ENCODE results near the gene TTLL5. TPM values are rescaled to one million over a fixed set of nuclear protein-coding genes. Genes with fewer than 3 reads are reported as not detected.

Gene TTLL5
- total RNA-seq, 1 donor from 2014 or later: 45.2 TPM

GRCh38 chr14:75928690-75929181 lies 267.7 kb downstream of the TTLL5 start:
- no peak for DNase-seq (ENCODE audit: low spot score in 2 of 2, unreplicated experiment in 2 of 2)
- peak overlapping the region; percentile 76 for H3K27ac Mint-ChIP-seq
- peak overlapping the region; percentile 38 for H3K4me3 Mint-ChIP-seq
- peaks cover 9% of the 10 kb centered on the region for H3K4me1 Mint-ChIP-seq
- TF ChIP-seq CTCF (IDR thresholded peaks at IDR 0.05; ENCODE audit: unreplicated experiment): no peak
- H3K36me3 Mint-ChIP-seq: peaks cover 7% of the 10 kb centered on the region
- no peaks in the 10 kb centered on the region for H3K27me3 Mint-ChIP-seq (ENCODE audit: low read depth)
- peaks cover 4% of the 10 kb centered on the region for H3K9me3 Mint-ChIP-seq

- Mint-ChIP-seq H3K36me3 (no peaks in the 10 kb centered on the region), H3K4me3 (no peak overlapping the region), H3K9me3 (no peaks in the 10 kb centered on the region), H3K27ac (no peak overlapping the region), H3K27me3 (ENCODE audit: low read depth) (no peaks in the 10 kb centered on the region), H3K4me1 (peaks cover 9% of the 10 kb centered on the region)
- no peak for TF ChIP-seq CTCF (IDR thresholded peaks at IDR 0.05; ENCODE audit: unreplicated experiment)
- no peak for DNase-seq (ENCODE audit: low spot score in 2 of 2, unreplicated experiment in 2 of 2)
Observed at GRCh38 chr14:75933712-75934296, 272.8 kb downstream of the TTLL5 start.

- Mint-ChIP-seq H3K36me3 (no peaks in the 10 kb centered on the region), H3K4me3 (no peak overlapping the region), H3K27ac (no peak overlapping the region), H3K4me1 (peaks cover 7% of the 10 kb centered on the region), H3K27me3 (ENCODE audit: low read depth) (no peaks in the 10 kb centered on the region), H3K9me3 (no peaks in the 10 kb centered on the region)
- no peak for DNase-seq (ENCODE audit: low spot score in 2 of 2, unreplicated experiment in 2 of 2)
- TF ChIP-seq CTCF (IDR thresholded peaks at IDR 0.05; ENCODE audit: unreplicated experiment): no peak
Observed at GRCh38 chr14:75934998-75935628, 274.1 kb downstream of the TTLL5 start.

GRCh38 chr14:75939200-75939599 lies 278.2 kb downstream of the TTLL5 start:
- Mint-ChIP-seq H3K36me3 (peaks cover 6% of the 10 kb centered on the region), H3K9me3 (no peaks in the 10 kb centered on the region), H3K4me3 (no peak overlapping the region), H3K27me3 (ENCODE audit: low read depth) (no peaks in the 10 kb centered on the region), H3K4me1 (peaks cover 5% of the 10 kb centered on the region), H3K27ac (no peak overlapping the region)
- no peak for DNase-seq (ENCODE audit: low spot score in 2 of 2, unreplicated experiment in 2 of 2)
- TF ChIP-seq CTCF (IDR thresholded peaks at IDR 0.05; ENCODE audit: unreplicated experiment): no peak

GRCh38 chr14:75941030-75941429 lies 280.0 kb downstream of the TTLL5 start:
- Mint-ChIP-seq H3K27me3 (ENCODE audit: low read depth) (no peaks in the 10 kb centered on the region), H3K27ac (no peak overlapping the region), H3K9me3 (no peaks in the 10 kb centered on the region), H3K36me3 (peaks cover 6% of the 10 kb centered on the region), H3K4me1 (no peaks in the 10 kb centered on the region), H3K4me3 (no peak overlapping the region)
- DNase-seq (ENCODE audit: low spot score in 2 of 2, unreplicated experiment in 2 of 2): no peak
- TF ChIP-seq CTCF (IDR thresholded peaks at IDR 0.05; ENCODE audit: unreplicated experiment): no peak

All from mesothelial cell of epicardium (in vitro differentiated cells).